ENCODE results near the gene TUBA3C. TPM values are rescaled to one million over a fixed set of nuclear protein-coding genes. Genes with fewer than 3 reads are reported as not detected.

The TUBA3C gene
- total and polyA plus RNA-seq, 2 donors from 2014 or later = not detected

DNA sequence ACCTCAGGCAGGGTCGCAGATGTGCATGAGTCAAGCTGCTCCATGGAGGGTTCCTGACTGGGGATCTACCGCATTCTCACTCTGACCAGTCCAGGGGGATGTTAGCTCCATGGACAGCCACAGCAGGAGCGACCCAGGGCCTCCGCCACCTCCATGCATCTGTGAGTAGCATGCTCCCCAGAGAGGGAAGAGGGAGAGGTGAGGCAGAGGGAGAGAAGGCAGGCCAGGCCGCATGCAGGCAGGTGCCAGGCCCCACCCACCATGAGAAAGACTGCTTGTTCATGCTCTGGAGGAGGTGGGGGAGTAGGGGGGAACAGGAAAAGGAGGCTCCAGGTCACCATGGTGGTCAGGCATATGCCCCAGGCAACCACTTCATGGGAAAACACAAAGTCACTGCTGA is 20.3 kb downstream of the TUBA3C start:
- Histone ChIP-seq H3K9ac (ENCODE audit: low read length in 3 of 3) (no peak overlapping the region), H3K4me3 (ENCODE audit: low read length in 3 of 3) (no peak overlapping the region), H3K4me1 (ENCODE audit: control insufficient read depth in 2 of 3, insufficient read depth in 2 of 3, low read depth in 1 of 3, low read length in 3 of 3) (no peaks in the 10 kb centered on the region), H3K36me3 (ENCODE audit: control insufficient read depth in 2 of 3, insufficient read depth in 3 of 3, low read length in 3 of 3) (no peaks in the 10 kb centered on the region), H3K27me3 (ENCODE audit: control insufficient read depth, insufficient read depth, low read length) (no peaks in the 10 kb centered on the region), H3K27ac (ENCODE audit: low read depth in 2 of 2, low read length in 2 of 2) (no peak overlapping the region), H3K9me3 (ENCODE audit: control insufficient read depth in 2 of 3, insufficient read depth in 1 of 3, low read length in 3 of 3) (no peaks in the 10 kb centered on the region)
- FAIRE-seq = no peak
- DNase-seq = no peak
- TF ChIP-seq, protein P1, sequence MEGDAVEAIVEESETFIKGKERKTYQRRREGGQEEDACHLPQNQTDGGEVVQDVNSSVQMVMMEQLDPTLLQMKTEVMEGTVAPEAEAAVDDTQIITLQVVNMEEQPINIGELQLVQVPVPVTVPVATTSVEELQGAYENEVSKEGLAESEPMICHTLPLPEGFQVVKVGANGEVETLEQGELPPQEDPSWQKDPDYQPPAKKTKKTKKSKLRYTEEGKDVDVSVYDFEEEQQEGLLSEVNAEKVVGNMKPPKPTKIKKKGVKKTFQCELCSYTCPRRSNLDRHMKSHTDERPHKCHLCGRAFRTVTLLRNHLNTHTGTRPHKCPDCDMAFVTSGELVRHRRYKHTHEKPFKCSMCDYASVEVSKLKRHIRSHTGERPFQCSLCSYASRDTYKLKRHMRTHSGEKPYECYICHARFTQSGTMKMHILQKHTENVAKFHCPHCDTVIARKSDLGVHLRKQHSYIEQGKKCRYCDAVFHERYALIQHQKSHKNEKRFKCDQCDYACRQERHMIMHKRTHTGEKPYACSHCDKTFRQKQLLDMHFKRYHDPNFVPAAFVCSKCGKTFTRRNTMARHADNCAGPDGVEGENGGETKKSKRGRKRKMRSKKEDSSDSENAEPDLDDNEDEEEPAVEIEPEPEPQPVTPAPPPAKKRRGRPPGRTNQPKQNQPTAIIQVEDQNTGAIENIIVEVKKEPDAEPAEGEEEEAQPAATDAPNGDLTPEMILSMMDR (IDR thresholded peaks at IDR 0.05; ENCODE audit: borderline replicate concordance, extremely low read depth, insufficient read depth) = no peak
- intact Hi-C loops (cut with DNase I) = no loop called here

DNA sequence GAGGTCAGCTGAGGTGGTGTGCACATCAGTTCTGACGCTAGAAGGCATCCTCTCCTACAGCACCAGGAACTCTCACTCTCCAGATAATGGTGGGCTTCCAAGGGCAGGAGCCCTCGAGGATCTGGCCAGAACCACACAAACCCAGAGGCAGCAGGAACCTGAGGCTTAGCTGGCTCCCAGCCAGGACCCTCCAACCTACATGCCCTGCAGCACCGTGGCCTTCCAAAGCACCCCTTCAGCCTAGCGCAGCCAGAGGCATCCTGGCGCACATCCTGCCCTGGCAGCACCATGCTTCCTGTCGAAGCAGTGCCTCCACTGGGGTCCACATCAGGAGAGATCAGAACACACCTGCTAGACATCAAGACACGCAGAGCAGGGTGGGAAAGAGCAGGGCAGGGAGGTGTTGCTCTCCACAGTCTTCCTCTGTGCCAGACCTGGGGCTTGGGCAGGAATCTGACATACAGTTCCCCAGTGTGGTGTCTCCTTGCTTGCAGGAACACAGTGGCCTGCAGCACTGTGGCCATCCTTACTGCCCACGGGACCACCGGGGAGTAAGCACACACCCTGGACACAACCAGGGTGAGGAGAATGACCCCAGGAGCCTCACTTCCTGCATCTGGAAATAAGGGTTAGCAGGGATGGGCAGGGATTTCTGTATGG is 21.7 kb downstream of the TUBA3C start:
- TF ChIP-seq, protein P1 (IDR thresholded peaks at IDR 0.05; ENCODE audit: borderline replicate concordance, extremely low read depth, insufficient read depth) = no peak
- intact Hi-C loops (cut with DNase I) = no loop called here
- FAIRE-seq (no peak), DNase-seq (no peak)
- H3K36me3 ChIP-seq (ENCODE audit: control insufficient read depth in 2 of 3, insufficient read depth in 3 of 3, low read length in 3 of 3) = no peaks in the 10 kb centered on the region
- no peak overlapping the region for H3K9ac ChIP-seq (ENCODE audit: low read length in 3 of 3)
- no peaks in the 10 kb centered on the region for H3K27me3 ChIP-seq (ENCODE audit: control insufficient read depth, insufficient read depth, low read length)
- H3K4me3 ChIP-seq (ENCODE audit: low read length in 3 of 3) = no peak overlapping the region
- no peaks in the 10 kb centered on the region for H3K4me1 ChIP-seq (ENCODE audit: control insufficient read depth in 2 of 3, insufficient read depth in 2 of 3, low read depth in 1 of 3, low read length in 3 of 3)
- H3K9me3 ChIP-seq (ENCODE audit: control insufficient read depth in 2 of 3, insufficient read depth in 1 of 3, low read length in 3 of 3) = no peaks in the 10 kb centered on the region
- H3K27ac ChIP-seq (ENCODE audit: low read depth in 2 of 2, low read length in 2 of 2) = no peak overlapping the region

DNA sequence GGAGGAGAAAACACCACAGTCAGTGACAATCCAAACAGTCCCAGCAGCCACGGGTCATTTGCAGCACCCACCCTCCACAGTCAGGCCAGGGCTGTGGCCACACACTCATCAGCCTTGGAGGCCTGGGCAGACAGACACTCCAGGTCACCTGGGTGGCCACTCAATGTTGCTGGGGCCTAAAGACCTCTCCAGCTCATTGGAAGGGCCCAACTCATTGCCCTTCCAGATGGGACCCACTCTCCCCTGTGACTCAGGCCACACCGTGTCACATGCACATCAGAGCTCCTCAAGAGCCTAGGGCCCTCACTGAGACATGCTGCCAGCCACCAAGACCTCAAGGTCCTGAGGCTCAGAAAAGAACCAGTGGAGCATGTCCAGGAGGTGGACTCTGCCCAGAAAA is 22.4 kb downstream of the TUBA3C start:
- no peak for DNase-seq
- Histone ChIP-seq H3K27ac (ENCODE audit: low read depth in 2 of 2, low read length in 2 of 2) (no peak overlapping the region), H3K9me3 (ENCODE audit: control insufficient read depth in 2 of 3, insufficient read depth in 1 of 3, low read length in 3 of 3) (no peaks in the 10 kb centered on the region), H3K4me1 (ENCODE audit: control insufficient read depth in 2 of 3, insufficient read depth in 2 of 3, low read depth in 1 of 3, low read length in 3 of 3) (no peaks in the 10 kb centered on the region), H3K27me3 (ENCODE audit: control insufficient read depth, insufficient read depth, low read length) (no peaks in the 10 kb centered on the region), H3K36me3 (ENCODE audit: control insufficient read depth in 2 of 3, insufficient read depth in 3 of 3, low read length in 3 of 3) (no peaks in the 10 kb centered on the region), H3K9ac (ENCODE audit: low read length in 3 of 3) (no peak overlapping the region), H3K4me3 (ENCODE audit: low read length in 3 of 3) (no peak overlapping the region)
- TF ChIP-seq, protein P1 (IDR thresholded peaks at IDR 0.05; ENCODE audit: borderline replicate concordance, extremely low read depth, insufficient read depth) = no peak
- FAIRE-seq = no peak
- intact Hi-C loops (cut with DNase I) = no loop called here

All from kidney (tissue), 14 donors.